ENCODE measurements around the gene NDUFB7. TPM values are rescaled to one million over a fixed set of nuclear protein-coding genes. Genes with fewer than 3 reads are reported as not detected.
"Not testable (repeated sequence)": the region's sequence is repeated elsewhere in the genome, so short reads cannot be mapped to it uniquely, and the experiment has no call there.

The NDUFB7 gene
- total RNA-seq, 1 experiment from 2014 or later = 1,095 TPM

GRCh38 chr19:14565765-14566711, 5.8 kb downstream of the NDUFB7 start:
- BruUV-seq (replicated peaks) = no TSS peak
- no peaks in the 10 kb centered on the region for H4K20me1 ChIP-seq (ENCODE audit: low read length)
- CTCF ChIA-PET = no interaction called here
- no peaks in the 10 kb centered on the region for H3K9me3 ChIP-seq (ENCODE audit: low read length)
- H3K27ac ChIP-seq (ENCODE audit: low read length) = no peak overlapping the region
- H3K9ac ChIP-seq (ENCODE audit: low read length) = no peak overlapping the region
- H3K4me1 ChIP-seq (ENCODE audit: insufficient read depth, low read length) = peaks cover 6% of the 10 kb centered on the region; the same call in 1 of the 2 replicates
- TF ChIP-seq CTCF (conservative IDR thresholded peaks at IDR 0.05; ENCODE audit: low read depth, low read length) (no peak), EZH2 (IDR thresholded peaks at IDR 0.05; ENCODE audit: low read length, unreplicated experiment) (no peak), EZH2phosphoT487 (IDR thresholded peaks at IDR 0.05; ENCODE audit: borderline replicate concordance, low read length) (no peak)
- POLR2A ChIA-PET (ENCODE audit: unreplicated experiment) = no interaction called here
- H3K4me2 ChIP-seq (ENCODE audit: low read length) = no peak overlapping the region
- H3K9me2 ChIP-seq (replicated peaks; ENCODE audit: low read length) = no peaks in the 10 kb centered on the region
- H3F3A ChIP-seq (ENCODE audit: low read length, unreplicated experiment) = no peaks in the 10 kb centered on the region
- intact Hi-C loops (cut with micrococcal nuclease) = no loop called here
- no peak overlapping the region for H2AFZ ChIP-seq (ENCODE audit: low read length)
- H3K27me3 ChIP-seq (ENCODE audit: low read length) = no peaks in the 10 kb centered on the region
- peaks cover 40% of the 10 kb centered on the region for H3K79me2 ChIP-seq (ENCODE audit: low read length)
- DNase-seq (no peak), ATAC-seq (no peak)
- peaks cover 8% of the 10 kb centered on the region; the same call in 1 of the 2 replicates for H3K36me3 ChIP-seq (ENCODE audit: low read depth, low read length)
- H3K4me3 ChIP-seq (ENCODE audit: low read length) = no peak overlapping the region

GRCh38 chr19:14565298-14565679, 6.6 kb downstream of the NDUFB7 start:
- no peak overlapping the region for H3K27ac ChIP-seq (ENCODE audit: low read length)
- TF ChIP-seq EZH2 (IDR thresholded peaks at IDR 0.05; ENCODE audit: low read length, unreplicated experiment) (no peak), CTCF (conservative IDR thresholded peaks at IDR 0.05; ENCODE audit: low read depth, low read length) (no peak), EZH2phosphoT487 (IDR thresholded peaks at IDR 0.05; ENCODE audit: borderline replicate concordance, low read length) (no peak)
- no peaks in the 10 kb centered on the region for H3K27me3 ChIP-seq (ENCODE audit: low read length)
- no TSS peak for BruUV-seq (replicated peaks)
- ChIA-PET CTCF (no interaction called here), POLR2A (ENCODE audit: unreplicated experiment) (no interaction called here)
- peaks cover 39% of the 10 kb centered on the region for H3K79me2 ChIP-seq (ENCODE audit: low read length)
- H3K9me2 ChIP-seq (replicated peaks; ENCODE audit: low read length) = no peaks in the 10 kb centered on the region
- no peak overlapping the region for H3K9ac ChIP-seq (ENCODE audit: low read length)
- H3K4me1 ChIP-seq (ENCODE audit: insufficient read depth, low read length) = no peaks in the 10 kb centered on the region
- H4K20me1 ChIP-seq (ENCODE audit: low read length) = no peaks in the 10 kb centered on the region
- H2AFZ ChIP-seq (ENCODE audit: low read length) = no peak overlapping the region
- H3K36me3 ChIP-seq (ENCODE audit: low read depth, low read length) = peaks cover 8% of the 10 kb centered on the region; the same call in 1 of the 2 replicates
- no peaks in the 10 kb centered on the region for H3F3A ChIP-seq (ENCODE audit: low read length, unreplicated experiment)
- H3K4me3 ChIP-seq (ENCODE audit: low read length) = no peak overlapping the region
- no peaks in the 10 kb centered on the region for H3K9me3 ChIP-seq (ENCODE audit: low read length)
- H3K4me2 ChIP-seq (ENCODE audit: low read length) = no peak overlapping the region
- DNase-seq (no peak), ATAC-seq (no peak)
- intact Hi-C loops (cut with micrococcal nuclease) = no loop called here

- intact Hi-C loops (cut with micrococcal nuclease); H2AFZ ChIP-seq (ENCODE audit: low read length); H3K9me2 ChIP-seq (replicated peaks; ENCODE audit: low read length); H3K27me3 ChIP-seq (ENCODE audit: low read length); H3K4me3 ChIP-seq (ENCODE audit: low read length); H4K20me1 ChIP-seq (ENCODE audit: low read length); ATAC-seq; H3F3A ChIP-seq (ENCODE audit: low read length, unreplicated experiment); H3K4me2 ChIP-seq (ENCODE audit: low read length); H3K36me3 ChIP-seq (ENCODE audit: low read depth, low read length); POLR2A ChIA-PET (ENCODE audit: unreplicated experiment); DNase-seq; H3K9ac ChIP-seq (ENCODE audit: low read length); CTCF ChIA-PET; H3K4me1 ChIP-seq (ENCODE audit: insufficient read depth, low read length); H3K27ac ChIP-seq (ENCODE audit: low read length); H3K9me3 ChIP-seq (ENCODE audit: low read length): not testable (repeated sequence)
- BruUV-seq (replicated peaks) = TSS peak; percentile 77
- H3K79me2 ChIP-seq (ENCODE audit: low read length) = peaks cover 40% of the 10 kb centered on the region
Measured at GRCh38 chr19:14564652-14565297, 7.1 kb downstream of the NDUFB7 start.

Measured in PC-3 (cell line).